ENCODE results near the gene TNNT2. TPM values are rescaled to one million over a fixed set of nuclear protein-coding genes. Genes with fewer than 3 reads are reported as not detected.

Gene TNNT2
- total and polyA plus RNA-seq, 2 donors (not counting 3 experiments of a cell fraction or from before 2014, with no cell fraction given), result not detected

- Histone ChIP-seq H3K36me3 (ENCODE audit: control insufficient read depth in 2 of 2, extremely low read depth in 1 of 2, insufficient read depth in 2 of 2, low read length in 2 of 2) (no peaks in the 10 kb centered on the region), H3K4me3 (replicated peaks in 1 of 3; ENCODE audit: insufficient read depth in 1 of 3, low read depth in 1 of 3, low read length in 3 of 3) (no peak overlapping the region), H3K9ac (replicated peaks; ENCODE audit: extremely low read depth, insufficient read depth, low read length) (no peak overlapping the region), H3K27ac (ENCODE audit: insufficient read depth, low read depth, low read length) (no peak overlapping the region), H3K4me1 (ENCODE audit: control insufficient read depth, extremely low read depth, insufficient read depth, low read length) (no peaks in the 10 kb centered on the region), H2AFZ (ENCODE audit: low read depth, low read length) (no peak overlapping the region), H3K27me3 (ENCODE audit: control insufficient read depth in 2 of 2, insufficient read depth in 2 of 2, low read length in 2 of 2) (peaks cover 3 to 4% of the 10 kb centered on the region in 2 experiments), H3K9me1 (replicated peaks; ENCODE audit: control insufficient read depth, extremely low read depth, insufficient read depth, low read length) (no peaks in the 10 kb centered on the region), H3K79me2 (ENCODE audit: control insufficient read depth, insufficient read depth, low read length) (no peaks in the 10 kb centered on the region), H4K20me1 (replicated peaks; ENCODE audit: control insufficient read depth, extremely low read depth, insufficient read depth, low read length) (no peaks in the 10 kb centered on the region), H3K9me3 (replicated peaks; ENCODE audit: control insufficient read depth, insufficient read depth, low read length) (no peaks in the 10 kb centered on the region), H3K4me2 (ENCODE audit: insufficient read depth, low read length) (no peak overlapping the region)
- intact Hi-C loops (cut with micrococcal nuclease) (no loop called here), dilution Hi-C loops (cut with MboI; ENCODE audit: extremely low pct_ligation_motif_present, low sequenced_read_pairs) (no loop called here)
- BruUV-seq (replicated peaks), result no TSS peak
- no peak for TF ChIP-seq EZH2 (IDR thresholded peaks at IDR 0.05; ENCODE audit: borderline replicate concordance, low read depth, low read length, severe bottlenecking)
- no peak for TF ChIP-seq MYC (IDR thresholded peaks at IDR 0.05; ENCODE audit: low read depth, low read length)
- TF ChIP-seq POLR2AphosphoS5 (IDR thresholded peaks at IDR 0.05; ENCODE audit: insufficient read depth, low read depth, low read length), result no peak
- TF ChIP-seq CTCF (IDR thresholded peaks at IDR 0.05; ENCODE audit: extremely low read depth in 1 of 2, insufficient read depth in 1 of 2, low read depth in 1 of 2, low read length in 2 of 2), result no peak
- TF ChIP-seq FOS (IDR thresholded peaks at IDR 0.05; ENCODE audit: borderline replicate concordance, insufficient read depth, low read length), result no peak
- TF ChIP-seq GATA2 (IDR thresholded peaks at IDR 0.05; ENCODE audit: insufficient read depth, insufficient read length, low read depth, low read length), result no peak
- TF ChIP-seq POLR2A (IDR thresholded peaks at IDR 0.05; ENCODE audit: low read depth, low read length), result no peak
- DNase-seq (ENCODE audit: low read depth, low spot score), result no peak
- CTCF ChIA-PET, result no interaction called here
- POLR2A ChIA-PET, result no interaction called here
- no peak for FAIRE-seq
Measured at GRCh38 chr1:201381130-201381529, 3.6 kb upstream of the TNNT2 start.

Data from endothelial cell of umbilical vein (primary cell).